Neural progenitor cell (in vitro differentiated cells): Measurements from ENCODE around the gene GNG8. TPM values are rescaled to one million over a fixed set of nuclear protein-coding genes. Genes with fewer than 3 reads are reported as not detected.

ENCODE experiments used
- DNase-seq: peaks from one replicate; pipeline ENCODE4 v3.0.0-alpha.2; 2016; ENCODE audit warnings: low spot score
- H2AFZ ChIP-seq: fragments of 200-600 bp; sonication (generic); replicated peaks from 2 replicates; pipeline ENCODE4 v1.6.1; 2016; ENCODE audit warnings: antibody characterized with exemption
- H3F3A ChIP-seq: fragments of 200-600 bp; sonication (generic); 2 replicates; pipeline ENCODE4 v1.6.1; 2016; ENCODE audit warnings: antibody characterized with exemption, low read depth
- H3K27ac ChIP-seq: fragments of 200-600 bp; sonication (generic); 2 replicates; pipeline ENCODE4 v1.5.1; 2016; ENCODE audit warnings: mild to moderate bottlenecking
- H3K27me3 ChIP-seq: fragments of 200-600 bp; sonication (generic); 2 replicates; pipeline ENCODE4 v1.6.1; 2016; ENCODE audit warnings: mild to moderate bottlenecking, moderate library complexity
- H3K36me3 ChIP-seq: fragments of 200-600 bp; sonication (generic); 2 replicates; pipeline ENCODE4 v1.5.1; 2016
- H3K4me1 ChIP-seq: fragments of 200-600 bp; sonication (generic); 2 replicates; pipeline ENCODE4 v1.6.1; 2016; ENCODE audit warnings: mixed run types
- H3K4me2 ChIP-seq: fragments of 200-600 bp; sonication (generic); 2 replicates; pipeline ENCODE4 v1.6.1; 2016
- H3K4me3 ChIP-seq: fragments of 200-600 bp; sonication (generic); 2 replicates; pipeline ENCODE4 v1.5.1; 2016
- H3K79me2 ChIP-seq: fragments of 200-600 bp; sonication (generic); 2 replicates; pipeline ENCODE4 v1.6.1; 2016; ENCODE audit warnings: low read depth
- H3K9ac ChIP-seq: fragments of 200-600 bp; sonication (generic); 2 replicates; pipeline ENCODE4 v1.6.1; 2016
- H3K9me3 ChIP-seq: fragments of 200-600 bp; sonication (generic); 2 replicates; pipeline ENCODE4 v1.5.1; 2016; ENCODE audit warnings: low read depth
- H4K20me1 ChIP-seq: fragments of 200-600 bp; sonication (generic); 2 replicates; pipeline ENCODE4 v1.6.1; 2016; ENCODE audit warnings: low read depth
- H3K27ac Mint-ChIP-seq: 3 replicates; pipeline ENCODE4 v1.8.0; 2021; ENCODE audit warnings: mixed read lengths
- H3K27me3 Mint-ChIP-seq: 2 replicates; pipeline ENCODE4 v1.8.0; 2022; ENCODE audit warnings: low read depth, mild to moderate bottlenecking, inconsistent platforms, moderate library complexity, mixed read lengths; ENCODE audit not compliant: insufficient read depth
- H3K36me3 Mint-ChIP-seq: 3 replicates; pipeline ENCODE4 v1.8.0; 2021; ENCODE audit warnings: mixed read lengths
- H3K4me1 Mint-ChIP-seq: 3 replicates; pipeline ENCODE4 v1.8.0; 2021; ENCODE audit warnings: mixed read lengths
- H3K4me3 Mint-ChIP-seq: 3 replicates; pipeline ENCODE4 v1.8.0; 2021; ENCODE audit warnings: mild to moderate bottlenecking, moderate library complexity, mixed read lengths
- H3K9me3 Mint-ChIP-seq: 3 replicates; pipeline ENCODE4 v1.8.0; 2020; ENCODE audit warnings: mixed read lengths
- EZH2 ChIP-seq: fragments of 200-600 bp; sonication (generic); IDR thresholded peaks from 2 replicates; pipeline ENCODE4 v1.6.1; 2017; ENCODE audit warnings: antibody characterized with exemption, mild to moderate bottlenecking, moderate library complexity
- EZH2phosphoT487 ChIP-seq: fragments of 200-600 bp; sonication (generic); IDR thresholded peaks from 2 replicates; pipeline ENCODE4 v1.6.1; 2017; ENCODE audit warnings: antibody characterized with exemption
- total RNA-seq: library from RNA; depleted of rRNA; stranded (reverse); fragments of >200 nt; gene quantifications from 2 replicates; pipeline ENCODE4 v1.2.3, GENCODE V29; 2015; ENCODE audit warnings: low replicate concordance
- TF ChIP-seq, protein P1 (sequence below): fragments of 200-600 bp; sonication (generic); IDR thresholded peaks from 2 replicates; pipeline ENCODE4 v1.5.1; 2017; ENCODE audit warnings: antibody characterized with exemption, mild to moderate bottlenecking

Gene GNG8
- total RNA-seq, 1 donor from 2014 or later = not detected

DNA sequence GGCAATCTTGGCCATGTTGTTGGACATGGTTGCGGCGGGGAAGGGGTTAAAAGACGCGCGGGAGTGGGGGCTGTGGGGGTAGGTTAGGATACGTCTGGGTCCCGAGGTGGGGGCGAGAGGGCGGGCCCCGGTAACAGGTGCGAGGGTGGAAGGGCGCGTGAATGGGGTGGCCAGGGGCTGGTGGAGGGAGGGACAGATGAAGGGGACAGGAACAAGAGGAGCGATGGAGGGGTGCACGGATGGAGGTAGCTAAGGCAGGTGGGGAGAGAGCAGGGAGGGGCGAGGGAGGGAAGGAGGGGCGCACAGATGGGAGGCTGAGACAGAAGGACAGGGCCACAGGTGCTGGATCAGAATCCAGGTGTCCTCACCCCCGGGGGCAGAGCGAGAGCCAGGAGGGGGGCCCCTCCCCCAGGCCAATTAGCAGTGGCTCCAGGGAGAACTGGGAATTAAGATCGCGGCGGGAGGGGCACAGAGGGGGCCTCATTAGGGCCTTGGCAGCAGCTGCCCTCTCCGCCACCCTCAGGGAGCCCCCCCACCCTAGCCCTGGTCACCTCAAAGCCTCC is 1.3 kb downstream of the GNG8 start:
- H3F3A ChIP-seq = peaks cover 18% of the 10 kb centered on the region
- peaks cover 36% of the 10 kb centered on the region for H3K4me1 Mint-ChIP-seq
- H3K27ac ChIP-seq = no peak overlapping the region
- H3K9me3 Mint-ChIP-seq = no peaks in the 10 kb centered on the region
- peak overlapping the region; percentile 81 for H3K4me3 Mint-ChIP-seq
- no peaks in the 10 kb centered on the region for H3K79me2 ChIP-seq
- no peak overlapping the region for H3K9ac ChIP-seq
- TF ChIP-seq, protein P1, sequence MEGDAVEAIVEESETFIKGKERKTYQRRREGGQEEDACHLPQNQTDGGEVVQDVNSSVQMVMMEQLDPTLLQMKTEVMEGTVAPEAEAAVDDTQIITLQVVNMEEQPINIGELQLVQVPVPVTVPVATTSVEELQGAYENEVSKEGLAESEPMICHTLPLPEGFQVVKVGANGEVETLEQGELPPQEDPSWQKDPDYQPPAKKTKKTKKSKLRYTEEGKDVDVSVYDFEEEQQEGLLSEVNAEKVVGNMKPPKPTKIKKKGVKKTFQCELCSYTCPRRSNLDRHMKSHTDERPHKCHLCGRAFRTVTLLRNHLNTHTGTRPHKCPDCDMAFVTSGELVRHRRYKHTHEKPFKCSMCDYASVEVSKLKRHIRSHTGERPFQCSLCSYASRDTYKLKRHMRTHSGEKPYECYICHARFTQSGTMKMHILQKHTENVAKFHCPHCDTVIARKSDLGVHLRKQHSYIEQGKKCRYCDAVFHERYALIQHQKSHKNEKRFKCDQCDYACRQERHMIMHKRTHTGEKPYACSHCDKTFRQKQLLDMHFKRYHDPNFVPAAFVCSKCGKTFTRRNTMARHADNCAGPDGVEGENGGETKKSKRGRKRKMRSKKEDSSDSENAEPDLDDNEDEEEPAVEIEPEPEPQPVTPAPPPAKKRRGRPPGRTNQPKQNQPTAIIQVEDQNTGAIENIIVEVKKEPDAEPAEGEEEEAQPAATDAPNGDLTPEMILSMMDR = no peak
- no peak for TF ChIP-seq EZH2phosphoT487
- TF ChIP-seq EZH2 = no peak
- H3K4me1 ChIP-seq = peaks cover 21% of the 10 kb centered on the region
- H3K4me3 ChIP-seq = peak overlapping the region; percentile 68
- H4K20me1 ChIP-seq = peaks cover 3% of the 10 kb centered on the region
- no peaks in the 10 kb centered on the region for H3K9me3 ChIP-seq
- H3K36me3 Mint-ChIP-seq = no peaks in the 10 kb centered on the region
- H3K4me2 ChIP-seq = peak overlapping the region; percentile 88
- H2AFZ ChIP-seq = no peak overlapping the region
- H3K36me3 ChIP-seq = no peaks in the 10 kb centered on the region
- DNase-seq = peak; percentile 55
- H3K27me3 Mint-ChIP-seq = peaks cover 15% of the 10 kb centered on the region
- no peak overlapping the region for H3K27ac Mint-ChIP-seq
- peaks cover 73% of the 10 kb centered on the region for H3K27me3 ChIP-seq

DNA sequence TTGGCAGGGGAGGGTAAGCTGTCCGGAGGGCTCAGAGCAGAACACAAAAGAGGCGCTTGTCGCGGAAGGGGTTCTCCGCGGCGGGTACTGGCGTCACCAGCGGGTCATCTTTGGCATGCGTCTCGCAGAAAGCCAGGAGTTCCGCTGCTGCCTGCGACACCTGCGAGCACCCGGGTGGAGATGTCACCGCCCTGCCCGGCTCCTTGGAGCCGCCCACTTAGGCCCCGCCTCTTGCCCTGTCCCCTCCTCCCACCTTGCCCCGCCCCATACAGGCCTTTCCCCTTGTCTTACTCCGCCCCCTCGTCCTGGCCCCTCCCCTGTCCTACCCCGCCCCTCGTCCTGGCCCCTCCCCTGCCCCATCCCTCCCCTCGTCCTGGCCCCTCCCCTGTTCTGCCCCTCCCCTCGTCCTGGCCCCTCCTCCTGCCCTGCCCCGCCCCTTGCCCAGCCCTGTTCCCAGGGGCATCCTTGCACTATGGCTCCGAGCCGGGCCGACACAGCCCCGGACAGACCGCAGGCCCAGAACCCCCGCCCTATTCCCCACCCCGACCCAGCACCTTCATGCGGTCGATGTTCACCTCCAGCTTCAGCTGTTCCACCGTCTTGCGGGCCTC is 1.9 kb downstream of the GNG8 start:
- H3K27me3 Mint-ChIP-seq = peaks cover 16% of the 10 kb centered on the region
- peaks cover 21% of the 10 kb centered on the region for H3K4me1 ChIP-seq
- H3K27ac ChIP-seq = no peak overlapping the region
- TF ChIP-seq EZH2phosphoT487 (no peak), EZH2 (peak; percentile 32)
- TF ChIP-seq, protein P1 = no peak
- H4K20me1 ChIP-seq = peaks cover 3% of the 10 kb centered on the region
- H3K9me3 ChIP-seq = no peaks in the 10 kb centered on the region
- no peak overlapping the region for H3K27ac Mint-ChIP-seq
- H3K36me3 Mint-ChIP-seq = no peaks in the 10 kb centered on the region
- peaks cover 68% of the 10 kb centered on the region for H3K27me3 ChIP-seq
- H3K9me3 Mint-ChIP-seq = no peaks in the 10 kb centered on the region
- peaks cover 13% of the 10 kb centered on the region for H3F3A ChIP-seq
- H2AFZ ChIP-seq = no peak overlapping the region
- peaks cover 37% of the 10 kb centered on the region for H3K4me1 Mint-ChIP-seq
- DNase-seq = peak; percentile 95
- peak overlapping the region; percentile 88 for H3K4me2 ChIP-seq
- no peaks in the 10 kb centered on the region for H3K36me3 ChIP-seq
- H3K9ac ChIP-seq = no peak overlapping the region
- no peaks in the 10 kb centered on the region for H3K79me2 ChIP-seq
- H3K4me3 Mint-ChIP-seq = peak overlapping the region; percentile 81
- H3K4me3 ChIP-seq = peak overlapping the region; percentile 68

DNA sequence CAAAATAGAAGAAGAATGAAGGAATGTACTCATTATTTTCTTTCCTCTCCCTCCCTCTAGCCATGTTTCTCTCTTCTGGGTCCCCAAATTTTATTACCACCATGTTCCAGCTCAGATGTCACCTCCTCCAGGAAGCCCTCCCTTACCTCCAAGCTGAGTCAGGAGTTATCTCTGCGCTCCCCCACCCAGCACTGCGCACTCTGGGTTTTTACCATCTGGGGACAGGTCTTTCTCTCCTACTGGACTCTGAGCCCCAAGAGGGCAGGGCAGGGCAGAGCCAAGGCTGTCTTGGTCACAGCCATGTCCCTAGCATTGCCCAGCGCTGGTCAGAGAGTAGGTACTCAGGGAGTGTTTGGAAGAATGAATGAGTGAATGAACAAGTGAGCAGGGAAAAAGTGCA is 2.9 kb downstream of the GNG8 start:
- Mint-ChIP-seq H3K27ac (peak overlapping the region; percentile 29), H3K4me1 (peaks cover 37% of the 10 kb centered on the region)
- H3K36me3 ChIP-seq = no peaks in the 10 kb centered on the region

More for the DNA sequence above, 2.9 kb downstream of the GNG8 start:
- peaks cover 13% of the 10 kb centered on the region for H3F3A ChIP-seq
- no peaks in the 10 kb centered on the region for H3K36me3 Mint-ChIP-seq
- no peak overlapping the region for H3K27ac ChIP-seq
- no peak overlapping the region for H2AFZ ChIP-seq
- H3K9me3 Mint-ChIP-seq = no peaks in the 10 kb centered on the region
- peak overlapping the region; percentile 76 for H3K4me3 Mint-ChIP-seq
- peaks cover 20% of the 10 kb centered on the region for H3K27me3 Mint-ChIP-seq
- peaks cover 3% of the 10 kb centered on the region for H4K20me1 ChIP-seq
- H3K9me3 ChIP-seq = no peaks in the 10 kb centered on the region
- DNase-seq = no peak
- H3K4me3 ChIP-seq = no peak overlapping the region
- no peak for TF ChIP-seq EZH2
- TF ChIP-seq, protein P1 = no peak
- no peak for TF ChIP-seq EZH2phosphoT487
- H3K4me2 ChIP-seq = no peak overlapping the region
- peaks cover 21% of the 10 kb centered on the region for H3K4me1 ChIP-seq
- H3K9ac ChIP-seq = no peak overlapping the region
- H3K27me3 ChIP-seq = peaks cover 64% of the 10 kb centered on the region
- H3K79me2 ChIP-seq = no peaks in the 10 kb centered on the region
